Lung (tissue), 12 donors: ENCODE results near the gene RGS10. TPM values are rescaled to one million over a fixed set of nuclear protein-coding genes. Genes with fewer than 3 reads are reported as not detected.

Experiments
- ATAC-seq: fragments of 200-7000 bp; cut with Tn5 transposase; one replicate; pipeline ENCODE4 v1.9.1; 2020; ENCODE audit warnings: moderate number of reproducible peaks; ENCODE audit not compliant: insufficient read depth, low FRiP score
- DNase-seq, 3 donors: peaks; one replicate each; pipeline ENCODE4 v3.0.0-alpha.2; 2013 to 2017
- H3K27ac ChIP-seq, 2 donors: one replicate each; pipeline ENCODE4 v1.5.1; 2013; ENCODE audit warnings: mild to moderate bottlenecking in 2 of 2, moderate library complexity in 2 of 2, control low read depth in 1 of 2, inconsistent platforms in 1 of 2, low read depth in 1 of 2, low read length in 1 of 2
- H3K27me3 ChIP-seq, 3 donors: one replicate each; pipeline ENCODE4 v1.5.1; 2013; ENCODE audit warnings: low read length in 2 of 3; ENCODE audit not compliant: control insufficient read depth in 3 of 3, insufficient read depth in 3 of 3
- H3K36me3 ChIP-seq, 4 donors: one replicate each; pipeline ENCODE4 v1.5.1; 2013; ENCODE audit warnings: low read length in 4 of 4, mild to moderate bottlenecking in 1 of 4, moderate library complexity in 1 of 4; ENCODE audit not compliant: control insufficient read depth in 4 of 4, insufficient read depth in 4 of 4
- H3K4me1 ChIP-seq, 5 donors: one replicate each; pipeline ENCODE4 v1.5.1; 2013; ENCODE audit warnings: low read length in 5 of 5, mild to moderate bottlenecking in 2 of 5, moderate library complexity in 1 of 5; ENCODE audit not compliant: control insufficient read depth in 5 of 5, insufficient read depth in 5 of 5
- H3K4me3 ChIP-seq: one replicate; pipeline ENCODE4 v1.5.1; 2013; ENCODE audit warnings: mild to moderate bottlenecking, control low read depth, moderate library complexity
- H3K9ac ChIP-seq, 2 donors: one replicate each; pipeline ENCODE4 v1.5.1; 2013; ENCODE audit warnings: low read length in 2 of 2, control low read depth in 1 of 2; ENCODE audit not compliant: insufficient read depth in 1 of 2
- H3K9me3 ChIP-seq, 4 donors: one replicate each; pipeline ENCODE4 v1.5.1; 2013; ENCODE audit warnings: low read length in 3 of 4, mild to moderate bottlenecking in 1 of 4, moderate library complexity in 1 of 4; ENCODE audit not compliant: control insufficient read depth in 4 of 4, insufficient read depth in 3 of 4
- WGBS, 2 donors: extraction: QIAGEN DNeasy Blood & Tissue Kit; methylation state at CpG; one replicate each; pipeline ENCODE4 v1.1.7; 2013; 5-methylcytosine and 5-hydroxymethylcytosine counted together
- polyA plus RNA-seq, 2 donors: library from polyadenylated mRNA; stranded (reverse); fragments of 200-250 nt; gene quantifications; one replicate each; pipeline ENCODE4 v1.2.1, GENCODE V29; 2013
- total RNA-seq, 2 donors: library from RNA; depleted of rRNA in 1 of 2; stranded (reverse); fragments of >200 nt in 1 of 2; gene quantifications; one replicate each; pipeline ENCODE4 v1.2.1, GENCODE V29; 2014 to 2021
- TF ChIP-seq, protein P1 (sequence below): IDR thresholded peaks from 2 replicates; pipeline ENCODE4 v1.5.1; 2012; ENCODE audit warnings: mild to moderate bottlenecking; ENCODE audit errors: control extremely low read depth, extremely low read depth
- donor health status: control.
- donor health status: control.
- donor health status: Bipolar disorder and iron deficiency.
- donor health status: healthy.
- donor health status: DM: yes; HTN: yes; CAD: no.

The RGS10 gene
- total and polyA plus RNA-seq, 4 donors, result 17.0 to 43.4 (median 29.8) TPM

DNA sequence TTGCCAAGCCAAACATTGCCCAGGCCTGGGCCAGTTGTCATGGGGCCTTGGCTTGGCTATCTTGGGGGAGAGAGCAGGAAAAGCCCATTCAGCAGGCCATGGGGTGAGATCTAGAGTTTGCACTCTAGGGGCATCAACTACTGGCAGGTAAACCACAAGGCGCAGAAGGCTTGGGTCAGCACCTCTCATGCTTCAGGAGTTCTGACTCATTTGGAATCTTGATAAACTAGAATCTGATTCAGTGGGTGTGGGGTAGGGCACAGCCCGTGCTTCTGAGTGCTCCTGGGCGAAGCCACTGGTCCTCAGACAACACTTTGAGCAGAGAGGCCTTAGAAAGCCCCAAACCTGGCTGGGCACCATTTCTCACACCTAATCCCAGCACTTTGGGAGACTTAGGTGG lies 81.1 kb downstream of the RGS10 start:
- Histone ChIP-seq H3K4me3 (no peak overlapping the region), H3K27ac (no peak overlapping the region), H3K36me3 (peaks cover 0 to 13% (median 3%) of the 10 kb centered on the region in 4 donors), H3K9me3 (no peaks in the 10 kb centered on the region), H3K4me1 (peaks cover 0 to 6% (median 0%) of the 10 kb centered on the region in 5 donors), H3K9ac (no peak overlapping the region), H3K27me3 (no peaks in the 10 kb centered on the region)
- ATAC-seq (peak; percentile 64), DNase-seq (no peak)
- 80 to 95% methylated on average over 3 of the region's 3 CpGs for WGBS, 2 donors
- TF ChIP-seq, protein P1, sequence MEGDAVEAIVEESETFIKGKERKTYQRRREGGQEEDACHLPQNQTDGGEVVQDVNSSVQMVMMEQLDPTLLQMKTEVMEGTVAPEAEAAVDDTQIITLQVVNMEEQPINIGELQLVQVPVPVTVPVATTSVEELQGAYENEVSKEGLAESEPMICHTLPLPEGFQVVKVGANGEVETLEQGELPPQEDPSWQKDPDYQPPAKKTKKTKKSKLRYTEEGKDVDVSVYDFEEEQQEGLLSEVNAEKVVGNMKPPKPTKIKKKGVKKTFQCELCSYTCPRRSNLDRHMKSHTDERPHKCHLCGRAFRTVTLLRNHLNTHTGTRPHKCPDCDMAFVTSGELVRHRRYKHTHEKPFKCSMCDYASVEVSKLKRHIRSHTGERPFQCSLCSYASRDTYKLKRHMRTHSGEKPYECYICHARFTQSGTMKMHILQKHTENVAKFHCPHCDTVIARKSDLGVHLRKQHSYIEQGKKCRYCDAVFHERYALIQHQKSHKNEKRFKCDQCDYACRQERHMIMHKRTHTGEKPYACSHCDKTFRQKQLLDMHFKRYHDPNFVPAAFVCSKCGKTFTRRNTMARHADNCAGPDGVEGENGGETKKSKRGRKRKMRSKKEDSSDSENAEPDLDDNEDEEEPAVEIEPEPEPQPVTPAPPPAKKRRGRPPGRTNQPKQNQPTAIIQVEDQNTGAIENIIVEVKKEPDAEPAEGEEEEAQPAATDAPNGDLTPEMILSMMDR, result no peak

DNA sequence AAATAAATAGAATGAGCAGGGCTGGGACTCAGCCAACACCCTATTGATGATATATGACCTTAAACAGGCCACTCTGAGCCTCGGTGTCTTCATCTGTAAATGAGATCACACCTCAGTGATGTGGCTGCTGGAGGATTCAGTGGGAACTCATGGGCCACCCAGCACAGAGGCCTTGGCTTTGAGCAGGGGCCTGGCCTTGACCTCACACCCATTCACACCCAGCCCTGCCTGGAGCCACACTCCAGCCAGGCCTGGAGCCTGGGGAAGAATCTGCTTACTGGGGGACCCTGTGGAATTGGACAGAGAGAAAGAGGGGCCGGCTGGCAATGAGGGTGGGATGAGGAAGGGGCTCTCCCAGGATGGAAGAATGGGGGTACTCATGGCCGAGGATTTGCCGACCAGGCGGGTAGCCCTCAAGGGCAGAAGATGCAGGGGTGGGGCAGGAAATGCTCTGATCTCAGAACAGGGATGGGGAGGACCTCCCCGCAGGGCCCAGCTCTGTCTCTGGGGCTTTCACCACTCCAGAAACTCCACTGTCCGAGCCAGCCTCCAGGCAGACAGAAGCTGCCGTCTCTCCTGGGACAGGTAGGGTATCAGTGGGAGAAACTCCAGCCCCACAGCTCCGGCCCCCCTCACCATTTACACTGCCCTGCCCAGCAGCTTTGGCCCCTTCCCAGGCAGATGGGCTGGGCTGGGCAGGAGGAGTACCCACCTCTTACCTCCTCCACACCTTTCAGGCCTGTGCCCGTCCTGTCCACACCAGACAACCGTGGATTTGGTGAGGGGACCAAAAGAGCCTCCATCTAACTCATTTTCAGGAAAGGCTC lies 81.9 kb downstream of the RGS10 start:
- WGBS, 2 donors, result 82 to 89% methylated on average over 11 of the region's 11 CpGs

DNA sequence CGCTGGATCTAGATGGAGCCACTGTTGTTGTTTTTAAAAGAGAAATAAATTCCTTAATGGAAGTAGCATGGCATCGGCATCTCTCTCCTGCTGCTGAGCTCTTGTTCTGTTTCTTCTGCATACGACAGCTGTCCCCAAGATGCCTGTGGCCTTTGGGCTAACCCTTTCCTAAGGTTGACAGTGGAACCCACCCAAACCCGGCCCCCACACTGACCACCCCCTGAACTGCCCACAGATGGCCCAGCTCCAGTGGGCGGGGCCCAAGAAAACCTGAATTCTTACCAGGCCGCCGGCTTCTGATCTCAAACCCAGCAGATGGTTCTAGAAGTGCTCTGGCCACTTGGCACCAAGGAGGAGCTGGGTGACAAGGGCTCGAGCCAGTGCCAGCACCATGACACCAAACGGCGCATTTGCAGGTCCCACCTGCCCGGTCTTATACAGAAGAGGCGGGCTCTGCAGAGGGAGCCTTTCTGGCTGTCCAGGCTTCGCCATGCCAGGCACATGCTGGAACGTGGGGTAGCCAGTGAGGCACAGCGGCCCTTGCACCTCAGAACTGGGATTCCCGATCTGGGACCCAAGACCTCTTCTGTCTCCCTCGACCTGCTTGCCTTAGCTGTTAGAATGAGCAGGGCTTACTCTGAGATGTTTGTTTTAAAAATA lies 82.7 kb downstream of the RGS10 start:
- Histone ChIP-seq H3K9ac (no peak overlapping the region), H3K27ac (no peak overlapping the region), H3K36me3 (peaks cover 0 to 19% (median 5%) of the 10 kb centered on the region in 4 donors), H3K27me3 (no peaks in the 10 kb centered on the region), H3K4me1 (peaks cover 0 to 6% (median 0%) of the 10 kb centered on the region in 5 donors), H3K9me3 (no peaks in the 10 kb centered on the region), H3K4me3 (no peak overlapping the region)
- TF ChIP-seq, protein P1, result no peak
- ATAC-seq (no peak), DNase-seq (no peak)
- WGBS, 2 donors, result 87 to 89% methylated on average over 17 of the region's 17 CpGs

More for the DNA sequence above, 81.9 kb downstream of the RGS10 start:
- Histone ChIP-seq H3K9me3 (no peaks in the 10 kb centered on the region), H3K4me3 (no peak overlapping the region), H3K36me3 (peaks cover 0 to 17% (median 4%) of the 10 kb centered on the region in 4 donors), H3K4me1 (peaks cover 0 to 6% (median 0%) of the 10 kb centered on the region in 5 donors), H3K9ac (no peak overlapping the region), H3K27ac (no peak overlapping the region), H3K27me3 (no peaks in the 10 kb centered on the region)
- ATAC-seq (no peak), DNase-seq (no peak)
- TF ChIP-seq, protein P1, result no peak
